SU-DHL-6 (cell line): ENCODE measurements around the gene NEK6.

Experiments used
- H2AFZ ChIP-seq: fragments of 200-600 bp; sonication (generic); 2 replicates; pipeline ENCODE4 v1.6.1; 2014; ENCODE audit warnings: low read depth, mild to moderate bottlenecking, moderate library complexity, mixed read lengths, antibody characterized with exemption, low read length; ENCODE audit not compliant: severe bottlenecking
- H3F3A ChIP-seq: fragments of 200-600 bp; shearing (Covaris generic); 2 replicates; pipeline ENCODE4 v1.6.0; 2016; ENCODE audit warnings: antibody characterized with exemption, mild to moderate bottlenecking; ENCODE audit not compliant: insufficient read depth
- H3K27ac ChIP-seq: fragments of 200-600 bp; sonication (generic); 2 replicates; pipeline ENCODE4 v1.5.1; 2016; ENCODE audit warnings: low read depth, mild to moderate bottlenecking, low read length, moderate library complexity, mixed read lengths
- H3K27me3 ChIP-seq: fragments of 200-600 bp; sonication (generic), shearing (Covaris generic); 2 replicates; pipeline ENCODE4 v1.6.0; 2014; ENCODE audit warnings: mild to moderate bottlenecking, low read length
- H3K36me3 ChIP-seq: fragments of 200-600 bp; sonication (generic); 2 replicates; pipeline ENCODE4 v1.6.1; 2014; ENCODE audit warnings: mild to moderate bottlenecking, low read length, mixed read lengths
- H3K4me2 ChIP-seq: fragments of 300-600, 200-600 bp; shearing (Covaris generic), sonication (generic); 2 replicates; pipeline ENCODE4 v1.6.0; 2014; ENCODE audit warnings: low read length, low read depth, mild to moderate bottlenecking; ENCODE audit not compliant: poor library complexity, severe bottlenecking
- H3K4me3 ChIP-seq: fragments of 200-600 bp; sonication (generic); 2 replicates; pipeline ENCODE4 v1.5.1; 2014; ENCODE audit warnings: antibody characterized with exemption, low read length, mild to moderate bottlenecking, mixed read lengths; ENCODE audit not compliant: insufficient read depth, poor library complexity, severe bottlenecking
- H3K79me2 ChIP-seq: fragments of 200-600 bp; sonication (generic); 2 replicates; pipeline ENCODE4 v1.6.1; 2014; ENCODE audit warnings: mild to moderate bottlenecking, low read length, moderate library complexity; ENCODE audit not compliant: insufficient read depth
- H3K9ac ChIP-seq: fragments of 200-600 bp; sonication (generic); 2 replicates; pipeline ENCODE4 v1.7.0; 2014; ENCODE audit warnings: mild to moderate bottlenecking, low read length
- H3K9me2 ChIP-seq: fragments of 200-600 bp; sonication (generic); replicated peaks from 2 replicates; pipeline ENCODE4 v1.6.1; 2014; ENCODE audit warnings: low read length; ENCODE audit not compliant: insufficient read depth
- H3K9me3 ChIP-seq: fragments of 200-600 bp; sonication (generic); 2 replicates; pipeline ENCODE4 v1.6.1; 2014; ENCODE audit warnings: low read length, mixed read lengths; ENCODE audit not compliant: insufficient read depth
- H4K20me1 ChIP-seq: fragments of 200-600 bp; sonication (generic); 2 replicates; pipeline ENCODE4 v1.6.1; 2014; ENCODE audit warnings: low read depth, mild to moderate bottlenecking, antibody characterized with exemption, low read length, moderate library complexity, mixed read lengths
- CTCF ChIP-seq: fragments of 200-600 bp; sonication (generic); IDR thresholded peaks from one replicate; pipeline ENCODE4 v1.5.1; 2017; ENCODE audit warnings: antibody characterized with exemption, mild to moderate bottlenecking, low read length, moderate library complexity; ENCODE audit not compliant: insufficient read depth, poor library complexity, severe bottlenecking
- EZH2phosphoT487 ChIP-seq: fragments of 200-600 bp; sonication (generic), shearing (Covaris generic); conservative IDR thresholded peaks from 2 replicates; pipeline ENCODE4 v1.6.1; 2018; ENCODE audit warnings: mild to moderate bottlenecking, antibody characterized with exemption, low read length, moderate library complexity, mixed read lengths

NEK6 gene

GRCh38 chr9:124392871-124393460 is 135.2 kb downstream of the NEK6 start:
- Histone ChIP-seq H2AFZ (no peak overlapping the region), H3K27me3 (no peaks in the 10 kb centered on the region), H3K36me3 (no peaks in the 10 kb centered on the region; the same call in 1 of the 2 replicates), H3K9me3 (no peaks in the 10 kb centered on the region), H3F3A (peaks cover 2% of the 10 kb centered on the region; the same call in 1 of the 2 replicates), H4K20me1 (peaks cover 2% of the 10 kb centered on the region; the same call in 1 of the 2 replicates), H3K27ac (no peak overlapping the region), H3K4me2 (no peak overlapping the region), H3K4me3 (no peak overlapping the region), H3K79me2 (peaks cover 58% of the 10 kb centered on the region), H3K9ac (no peak overlapping the region), H3K9me2 (no peaks in the 10 kb centered on the region)
- TF ChIP-seq CTCF (no peak), EZH2phosphoT487 (no peak)

GRCh38 chr9:124394167-124394566 is 136.4 kb downstream of the NEK6 start:
- H3K36me3 ChIP-seq = no peaks in the 10 kb centered on the region; the same call in 1 of the 2 replicates

GRCh38 chr9:124394596-124394995 is 136.8 kb downstream of the NEK6 start:
- H3K9me2 ChIP-seq = no peaks in the 10 kb centered on the region
- H3K4me3 ChIP-seq = no peak overlapping the region
- H3K27ac ChIP-seq = no peak overlapping the region
- peaks cover 2% of the 10 kb centered on the region; the same call in 1 of the 2 replicates for H4K20me1 ChIP-seq
- H3K9me3 ChIP-seq = no peaks in the 10 kb centered on the region
- H3K4me2 ChIP-seq = no peak overlapping the region
- no peaks in the 10 kb centered on the region; the same call in 1 of the 2 replicates for H3K36me3 ChIP-seq
- H2AFZ ChIP-seq = no peak overlapping the region
- no peak overlapping the region for H3K9ac ChIP-seq
- no peaks in the 10 kb centered on the region for H3K27me3 ChIP-seq
- TF ChIP-seq CTCF (no peak), EZH2phosphoT487 (no peak)
- no peaks in the 10 kb centered on the region for H3F3A ChIP-seq
- peaks cover 43% of the 10 kb centered on the region for H3K79me2 ChIP-seq

More at GRCh38 chr9:124394167-124394566, 136.4 kb downstream of the NEK6 start:
- Histone ChIP-seq H3K4me2 (no peak overlapping the region), H3K79me2 (peaks cover 46% of the 10 kb centered on the region), H4K20me1 (peaks cover 2% of the 10 kb centered on the region; the same call in 1 of the 2 replicates), H3K9ac (no peak overlapping the region), H3K4me3 (no peak overlapping the region), H3K9me3 (no peaks in the 10 kb centered on the region), H3K27ac (no peak overlapping the region), H3F3A (no peaks in the 10 kb centered on the region), H3K9me2 (no peaks in the 10 kb centered on the region), H3K27me3 (no peaks in the 10 kb centered on the region), H2AFZ (no peak overlapping the region)
- TF ChIP-seq CTCF (no peak), EZH2phosphoT487 (no peak)
